Measurements from ENCODE around the gene GAS7. TPM values are rescaled to one million over a fixed set of nuclear protein-coding genes. Genes with fewer than 3 reads are reported as not detected.

GAS7 gene
- total RNA-seq, 1 donor from 2014 or later = 72.7 TPM

DNA sequence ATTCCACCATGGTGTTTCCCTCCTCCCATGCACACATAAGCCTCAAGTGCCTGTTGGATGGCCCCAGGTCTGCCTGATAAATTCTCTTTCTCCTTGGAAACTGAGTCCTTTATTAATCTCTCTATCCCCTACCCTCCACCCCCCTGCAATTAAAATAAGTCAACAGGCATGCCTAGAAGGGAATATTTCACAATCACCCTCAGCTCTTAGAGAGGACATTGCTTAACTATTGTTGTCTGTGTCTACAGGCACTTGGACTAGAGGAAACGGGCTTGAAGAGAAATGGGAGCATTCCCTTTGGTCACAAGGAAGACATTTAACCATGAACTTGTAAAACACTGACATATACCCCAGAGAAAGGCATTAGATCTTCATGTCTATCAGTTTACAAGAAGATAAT, 332.8 kb downstream of the GAS7 start:
- peaks cover 4% of the 10 kb centered on the region for H3K36me3 Mint-ChIP-seq (ENCODE audit: low read depth)
- no peak overlapping the region for H3K27ac Mint-ChIP-seq (ENCODE audit: unreplicated experiment)
- H3K9me3 Mint-ChIP-seq = peaks cover 24% of the 10 kb centered on the region
- no peak for DNase-seq (ENCODE audit: low read depth, low spot score)
- peaks cover 9% of the 10 kb centered on the region for H3K27me3 Mint-ChIP-seq (ENCODE audit: low read depth)
- peaks cover 17% of the 10 kb centered on the region for H3K4me1 Mint-ChIP-seq
- TF ChIP-seq, protein P1, sequence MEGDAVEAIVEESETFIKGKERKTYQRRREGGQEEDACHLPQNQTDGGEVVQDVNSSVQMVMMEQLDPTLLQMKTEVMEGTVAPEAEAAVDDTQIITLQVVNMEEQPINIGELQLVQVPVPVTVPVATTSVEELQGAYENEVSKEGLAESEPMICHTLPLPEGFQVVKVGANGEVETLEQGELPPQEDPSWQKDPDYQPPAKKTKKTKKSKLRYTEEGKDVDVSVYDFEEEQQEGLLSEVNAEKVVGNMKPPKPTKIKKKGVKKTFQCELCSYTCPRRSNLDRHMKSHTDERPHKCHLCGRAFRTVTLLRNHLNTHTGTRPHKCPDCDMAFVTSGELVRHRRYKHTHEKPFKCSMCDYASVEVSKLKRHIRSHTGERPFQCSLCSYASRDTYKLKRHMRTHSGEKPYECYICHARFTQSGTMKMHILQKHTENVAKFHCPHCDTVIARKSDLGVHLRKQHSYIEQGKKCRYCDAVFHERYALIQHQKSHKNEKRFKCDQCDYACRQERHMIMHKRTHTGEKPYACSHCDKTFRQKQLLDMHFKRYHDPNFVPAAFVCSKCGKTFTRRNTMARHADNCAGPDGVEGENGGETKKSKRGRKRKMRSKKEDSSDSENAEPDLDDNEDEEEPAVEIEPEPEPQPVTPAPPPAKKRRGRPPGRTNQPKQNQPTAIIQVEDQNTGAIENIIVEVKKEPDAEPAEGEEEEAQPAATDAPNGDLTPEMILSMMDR (conservative IDR thresholded peaks at IDR 0.05) = no peak
- H3K4me3 Mint-ChIP-seq = no peak overlapping the region

DNA sequence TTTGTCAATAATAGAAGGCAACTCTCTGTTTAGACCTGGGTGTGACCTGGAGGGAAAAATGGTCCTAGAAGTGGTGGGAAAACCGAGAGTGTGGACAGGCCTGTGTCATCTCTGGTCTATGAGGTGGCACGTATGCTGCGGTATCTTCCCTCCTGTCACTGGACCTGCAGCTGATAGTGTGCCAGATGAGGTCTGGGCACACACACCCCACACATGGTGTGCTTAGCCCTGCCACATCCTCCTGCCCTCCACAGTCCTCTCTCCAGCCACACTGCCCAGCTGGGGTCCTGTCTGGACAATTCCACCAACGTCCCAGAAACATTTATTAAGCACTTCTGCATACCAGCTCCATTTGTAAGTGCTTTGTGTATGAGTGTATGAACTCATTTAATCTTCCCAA, 335.5 kb downstream of the GAS7 start:
- Mint-ChIP-seq H3K9me3 (peaks cover 22% of the 10 kb centered on the region), H3K27me3 (ENCODE audit: low read depth) (peaks cover 9% of the 10 kb centered on the region), H3K36me3 (ENCODE audit: low read depth) (peaks cover 4% of the 10 kb centered on the region), H3K4me3 (no peak overlapping the region), H3K4me1 (peaks cover 2% of the 10 kb centered on the region), H3K27ac (ENCODE audit: unreplicated experiment) (peak overlapping the region; percentile 51)
- TF ChIP-seq, protein P1 (conservative IDR thresholded peaks at IDR 0.05) = no peak
- no peak for DNase-seq (ENCODE audit: low read depth, low spot score)

DNA sequence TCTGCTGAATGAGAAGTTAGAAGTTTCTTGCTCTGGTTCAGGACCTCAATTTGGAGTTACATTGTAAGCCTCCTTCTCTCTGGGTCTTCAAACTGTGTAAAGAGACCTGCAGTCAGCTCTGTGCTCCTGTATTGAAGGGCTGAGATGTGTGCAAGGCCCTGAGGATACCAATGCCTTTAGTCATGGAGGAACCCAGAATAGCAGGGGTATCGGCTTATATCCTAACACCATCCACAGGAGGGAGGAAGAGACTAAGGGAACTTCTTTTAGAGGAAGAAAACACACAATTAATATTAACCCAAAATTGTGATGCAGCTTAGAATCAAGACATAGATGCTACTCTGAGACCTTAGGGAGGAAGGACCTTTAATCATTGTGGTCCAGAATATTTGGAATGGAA, 336.2 kb downstream of the GAS7 start:
- H3K4me1 Mint-ChIP-seq = no peaks in the 10 kb centered on the region
- peaks cover 4% of the 10 kb centered on the region for H3K36me3 Mint-ChIP-seq (ENCODE audit: low read depth)
- no peak overlapping the region for H3K4me3 Mint-ChIP-seq
- H3K27me3 Mint-ChIP-seq (ENCODE audit: low read depth) = peaks cover 9% of the 10 kb centered on the region
- DNase-seq (ENCODE audit: low read depth, low spot score) = no peak
- no peak overlapping the region for H3K27ac Mint-ChIP-seq (ENCODE audit: unreplicated experiment)
- peaks cover 19% of the 10 kb centered on the region for H3K9me3 Mint-ChIP-seq
- TF ChIP-seq, protein P1 (conservative IDR thresholded peaks at IDR 0.05) = no peak

DNA sequence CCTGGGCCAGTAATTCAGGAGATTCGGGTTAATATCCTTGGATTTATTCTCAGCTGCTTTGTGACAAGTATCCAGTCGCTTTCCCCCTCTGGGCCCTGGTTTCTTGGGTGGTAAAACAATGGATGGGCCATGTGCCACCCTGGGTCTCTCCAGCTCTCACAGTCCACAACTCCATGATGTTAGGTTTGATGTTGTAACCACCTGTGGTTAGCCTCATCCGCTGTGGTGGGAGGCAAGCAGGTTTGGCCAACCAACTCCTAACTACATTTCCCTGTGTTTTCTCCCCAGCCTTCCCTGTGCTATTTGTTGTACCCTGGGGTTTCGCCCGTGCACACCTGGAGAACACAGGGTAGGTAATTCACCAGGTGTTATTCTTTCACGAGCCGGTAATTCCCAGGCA, 337.6 kb downstream of the GAS7 start:
- Mint-ChIP-seq H3K27ac (ENCODE audit: unreplicated experiment) (no peak overlapping the region), H3K4me3 (no peak overlapping the region), H3K9me3 (peaks cover 13% of the 10 kb centered on the region), H3K36me3 (ENCODE audit: low read depth) (peaks cover 4% of the 10 kb centered on the region), H3K27me3 (ENCODE audit: low read depth) (peaks cover 9% of the 10 kb centered on the region), H3K4me1 (no peaks in the 10 kb centered on the region)
- DNase-seq (ENCODE audit: low read depth, low spot score) = no peak
- TF ChIP-seq, protein P1 (conservative IDR thresholded peaks at IDR 0.05) = no peak

Other genes with a start within 250 kb of the GAS7 start
- gene MYH13, start 174.4 kb upstream of the GAS7 start, total RNA-seq = not detected in 2 replicates
- not detected in 2 replicates for gene MYH8, start 223.3 kb upstream of the GAS7 start, total RNA-seq

Data from neural crest cell (in vitro differentiated cells).